Natural killer cell (primary cell): ENCODE measurements around the gene AKR1B15. TPM values are rescaled to one million over a fixed set of nuclear protein-coding genes. Genes with fewer than 3 reads are reported as not detected.

Source experiments
- ATAC-seq, 3 donors: fragments of 150-1000 bp in 2 of 3; fragments of 200-7000 bp in 1 of 3; cut with Tn5 transposase; 1 replicate in 1 of 3; 2 replicates in 2 of 3; pipeline ENCODE4 v1.10.0; 2021; ENCODE audit warnings: mild to moderate bottlenecking in 2 of 3, moderate library complexity in 2 of 3
- DNase-seq, 2 donors: peaks; one replicate each; pipeline versions ENCODE4 v3.0.0 to v3.0.0-alpha.2; 2013 to 2021; ENCODE audit warnings: mixed read lengths in 1 of 2
- H3K27ac ChIP-seq: one replicate; pipeline ENCODE4 v1.5.1; 2013; ENCODE audit warnings: mild to moderate bottlenecking, low read length
- H3K27me3 ChIP-seq: one replicate; pipeline ENCODE4 v1.6.1; 2013; ENCODE audit warnings: low read length; ENCODE audit not compliant: control insufficient read depth, insufficient read depth
- H3K36me3 ChIP-seq: one replicate; pipeline ENCODE4 v1.6.1; 2013; ENCODE audit warnings: low read length; ENCODE audit not compliant: control insufficient read depth, insufficient read depth
- H3K4me1 ChIP-seq: one replicate; pipeline ENCODE4 v1.6.1; 2013; ENCODE audit warnings: low read length; ENCODE audit not compliant: control insufficient read depth, insufficient read depth
- H3K4me3 ChIP-seq: one replicate; pipeline ENCODE4 v1.5.1; 2013; ENCODE audit warnings: low read length
- H3K9me3 ChIP-seq: one replicate; pipeline ENCODE4 v1.6.1; 2013; ENCODE audit warnings: low read length; ENCODE audit not compliant: control insufficient read depth, insufficient read depth
- H3K27ac Mint-ChIP-seq, 2 donors: one replicate each; pipeline ENCODE4 v1.8.0; 2022; ENCODE audit warnings: mild to moderate bottlenecking in 2 of 2, mixed read lengths in 2 of 2, moderate library complexity in 1 of 2
- H3K27me3 Mint-ChIP-seq, 2 donors: one replicate each; pipeline ENCODE4 v1.8.0; 2022; ENCODE audit warnings: low read depth in 2 of 2, mixed read lengths in 2 of 2
- H3K36me3 Mint-ChIP-seq: one replicate; pipeline ENCODE4 v1.8.0; 2022; ENCODE audit warnings: mixed read lengths
- H3K4me1 Mint-ChIP-seq, 2 donors: one replicate each; pipeline ENCODE4 v1.8.0; 2022; ENCODE audit warnings: mixed read lengths in 2 of 2
- H3K4me3 Mint-ChIP-seq: one replicate; pipeline ENCODE4 v1.8.0; 2022; ENCODE audit warnings: mild to moderate bottlenecking, moderate library complexity, mixed read lengths
- H3K9me3 Mint-ChIP-seq, 2 donors: one replicate each; pipeline ENCODE4 v1.8.0; 2022; ENCODE audit warnings: mixed read lengths in 2 of 2
- WGBS: methylation state at CpG from one replicate; pipeline ENCODE4 v1.1.7; 2013; ENCODE audit warnings: missing lambda C conversion rate; ENCODE audit not compliant: insufficient coverage; 5-methylcytosine and 5-hydroxymethylcytosine counted together
- intact Hi-C: fragments of 100-400 bp; cut with micrococcal nuclease; formaldehyde crosslinking; loops from one replicate; pipeline ENCODE4 v1.14.2; 2022
- total RNA-seq, 4 donors: library from RNA; stranded (reverse); fragments of 120-200 nt in 1 of 4; gene quantifications; one replicate each; pipeline versions ENCODE4 v1.2.3 to v1.2.4, GENCODE V29; 2013 to 2022
- TF ChIP-seq, protein P1 (sequence below): fragments of 200-600 bp; IDR thresholded peaks from one replicate; pipeline ENCODE4 v1.8.0; 2022; ENCODE audit warnings: antibody characterized with exemption

Gene AKR1B15
- total RNA-seq, 3 donors from 2014 or later (not counting 1 experiment from before 2014, with no cell fraction given), result not detected

DNA sequence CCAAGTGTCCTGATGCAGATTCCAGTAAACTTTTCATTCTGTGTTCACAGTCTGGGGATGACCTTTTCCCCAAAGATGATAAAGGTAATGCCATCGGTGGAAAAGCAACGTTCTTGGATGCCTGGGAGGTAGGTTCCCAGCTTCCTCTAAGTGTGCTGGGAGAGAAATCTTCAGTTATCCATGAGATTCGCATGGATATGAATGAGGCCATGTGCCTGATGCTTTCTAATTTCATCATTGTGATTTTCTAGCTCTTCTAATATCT is 16.0 kb upstream of the AKR1B15 start:
- Histone ChIP-seq H3K9me3 (no peaks in the 10 kb centered on the region), H3K36me3 (no peaks in the 10 kb centered on the region), H3K4me3 (no peak overlapping the region), H3K27ac (no peak overlapping the region), H3K27me3 (no peaks in the 10 kb centered on the region), H3K4me1 (no peaks in the 10 kb centered on the region)
- ATAC-seq (no peak), DNase-seq (no peak)
- WGBS, result 79% methylated on average over 3 of the region's 3 CpGs
- H3K36me3 Mint-ChIP-seq, result no peaks in the 10 kb centered on the region
- no peak overlapping the region for H3K27ac Mint-ChIP-seq
- peaks cover 9 to 17% of the 10 kb centered on the region in 2 donors for H3K27me3 Mint-ChIP-seq
- no peak overlapping the region for H3K4me3 Mint-ChIP-seq
- H3K4me1 Mint-ChIP-seq, result no peaks in the 10 kb centered on the region
- H3K9me3 Mint-ChIP-seq, result no peaks in the 10 kb centered on the region
- TF ChIP-seq, protein P1, sequence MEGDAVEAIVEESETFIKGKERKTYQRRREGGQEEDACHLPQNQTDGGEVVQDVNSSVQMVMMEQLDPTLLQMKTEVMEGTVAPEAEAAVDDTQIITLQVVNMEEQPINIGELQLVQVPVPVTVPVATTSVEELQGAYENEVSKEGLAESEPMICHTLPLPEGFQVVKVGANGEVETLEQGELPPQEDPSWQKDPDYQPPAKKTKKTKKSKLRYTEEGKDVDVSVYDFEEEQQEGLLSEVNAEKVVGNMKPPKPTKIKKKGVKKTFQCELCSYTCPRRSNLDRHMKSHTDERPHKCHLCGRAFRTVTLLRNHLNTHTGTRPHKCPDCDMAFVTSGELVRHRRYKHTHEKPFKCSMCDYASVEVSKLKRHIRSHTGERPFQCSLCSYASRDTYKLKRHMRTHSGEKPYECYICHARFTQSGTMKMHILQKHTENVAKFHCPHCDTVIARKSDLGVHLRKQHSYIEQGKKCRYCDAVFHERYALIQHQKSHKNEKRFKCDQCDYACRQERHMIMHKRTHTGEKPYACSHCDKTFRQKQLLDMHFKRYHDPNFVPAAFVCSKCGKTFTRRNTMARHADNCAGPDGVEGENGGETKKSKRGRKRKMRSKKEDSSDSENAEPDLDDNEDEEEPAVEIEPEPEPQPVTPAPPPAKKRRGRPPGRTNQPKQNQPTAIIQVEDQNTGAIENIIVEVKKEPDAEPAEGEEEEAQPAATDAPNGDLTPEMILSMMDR, result no peak
- intact Hi-C loops, result no loop called here

- H3K27ac ChIP-seq, result no peak overlapping the region
- TF ChIP-seq, protein P1, result no peak
- no peaks in the 10 kb centered on the region for H3K4me1 ChIP-seq
- intact Hi-C loops, result no loop called here
- Mint-ChIP-seq H3K4me1 (no peaks in the 10 kb centered on the region), H3K9me3 (no peaks in the 10 kb centered on the region), H3K27me3 (peaks cover 9 to 17% of the 10 kb centered on the region in 2 donors), H3K27ac (no peak overlapping the region), H3K4me3 (no peak overlapping the region), H3K36me3 (no peaks in the 10 kb centered on the region)
- no peak for DNase-seq
- ATAC-seq, result no peak
- H3K27me3 ChIP-seq, result no peaks in the 10 kb centered on the region
- no peak overlapping the region for H3K4me3 ChIP-seq
- no peaks in the 10 kb centered on the region for H3K36me3 ChIP-seq
- H3K9me3 ChIP-seq, result no peaks in the 10 kb centered on the region
- 90% methylated on average over 1 of the region's 1 CpG for WGBS
These were observed 15.6 kb upstream of the AKR1B15 start for GRCh38 chr7:134533288-134533771.

DNA sequence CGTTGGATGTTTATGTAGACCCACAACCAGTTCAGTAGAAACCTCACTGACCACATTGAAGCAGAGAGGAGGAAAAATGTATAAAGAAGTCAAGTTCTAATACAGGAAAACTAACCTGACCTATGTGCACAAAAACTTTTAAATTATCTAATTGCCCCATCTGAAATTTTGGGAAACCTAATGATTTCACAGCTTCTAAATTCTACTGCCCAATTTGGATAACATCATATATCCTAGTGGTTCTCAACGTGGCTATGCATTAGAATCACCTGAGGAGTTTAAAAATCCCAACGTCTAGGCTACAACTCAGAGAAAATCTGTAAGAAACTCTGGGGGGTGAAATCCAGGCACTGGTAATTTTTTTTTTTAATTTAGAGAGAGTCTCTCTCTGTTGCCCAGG is 14.3 kb upstream of the AKR1B15 start:
- no peaks in the 10 kb centered on the region for H3K4me1 ChIP-seq
- Mint-ChIP-seq H3K27me3 (peaks cover 8 to 18% of the 10 kb centered on the region in 2 donors), H3K36me3 (no peaks in the 10 kb centered on the region), H3K27ac (no peak overlapping the region), H3K9me3 (no peaks in the 10 kb centered on the region), H3K4me1 (no peaks in the 10 kb centered on the region), H3K4me3 (no peak overlapping the region)
- TF ChIP-seq, protein P1, result no peak
- no peak overlapping the region for H3K4me3 ChIP-seq
- intact Hi-C loops, result no loop called here
- 80% methylated on average over 2 of the region's 3 CpGs for WGBS
- ATAC-seq (no peak), DNase-seq (no peak)
- no peak overlapping the region for H3K27ac ChIP-seq
- no peaks in the 10 kb centered on the region for H3K36me3 ChIP-seq
- H3K27me3 ChIP-seq, result no peaks in the 10 kb centered on the region
- no peaks in the 10 kb centered on the region for H3K9me3 ChIP-seq

- Histone ChIP-seq H3K27me3 (no peaks in the 10 kb centered on the region), H3K36me3 (no peaks in the 10 kb centered on the region), H3K4me1 (no peaks in the 10 kb centered on the region), H3K9me3 (no peaks in the 10 kb centered on the region), H3K27ac (no peak overlapping the region), H3K4me3 (no peak overlapping the region)
- Mint-ChIP-seq H3K27ac (no peak overlapping the region), H3K4me3 (no peak overlapping the region), H3K36me3 (no peaks in the 10 kb centered on the region), H3K9me3 (no peaks in the 10 kb centered on the region), H3K27me3 (peaks cover 7 to 14% of the 10 kb centered on the region in 2 donors), H3K4me1 (no peaks in the 10 kb centered on the region)
- ATAC-seq (no peak), DNase-seq (no peak)
- TF ChIP-seq, protein P1, result no peak
- intact Hi-C loops, result no loop called here
- WGBS, result 83% methylated on average over 3 of the region's 3 CpGs
These were observed 13.5 kb upstream of the AKR1B15 start for GRCh38 chr7:134535272-134535918.
